Activated CD4-positive, alpha-beta T cell treated with anti-CD3 and anti-CD28 coated beads, Interleukin-2, amount 10 ng/mL, durations not matched to agents 7 days and 5 days (primary cell): ENCODE results near the gene SMIM24. TPM values are rescaled to one million over a fixed set of nuclear protein-coding genes. Genes with fewer than 3 reads are reported as not detected.
A peak's percentile ranks its signal among the peaks of the same experiment; 100 is the strongest.

Experiments
- CTCF ChIA-PET: fragments of 350-600 bp; sonication (Branson Sonifier 250); formaldehyde crosslinking; loops from one replicate; lab custom pipeline; 2021; ENCODE audit warnings: antibody characterized with exemption; lab: Charles Lee
- POLR2A ChIA-PET: fragments of 350-600 bp; sonication (Branson Sonifier 250); formaldehyde crosslinking; loops from one replicate; lab custom pipeline; 2021; ENCODE audit warnings: antibody characterized with exemption; lab: Charles Lee
- DNase-seq: peaks from one replicate; pipeline ENCODE4 v3.0.0-alpha.2; 2020
- H3K27ac Mint-ChIP-seq: one replicate; pipeline ENCODE4 v1.8.0; 2021; ENCODE audit warnings: mild to moderate bottlenecking, moderate library complexity, mixed read lengths
- H3K27me3 Mint-ChIP-seq: one replicate; pipeline ENCODE4 v1.8.0; 2021; ENCODE audit warnings: mixed read lengths
- H3K36me3 Mint-ChIP-seq: one replicate; pipeline ENCODE4 v1.8.0; 2021; ENCODE audit warnings: low read depth, mixed read lengths
- H3K4me1 Mint-ChIP-seq: one replicate; pipeline ENCODE4 v1.8.0; 2021; ENCODE audit warnings: mixed read lengths
- H3K4me3 Mint-ChIP-seq: one replicate; pipeline ENCODE4 v1.8.0; 2021; ENCODE audit warnings: mild to moderate bottlenecking, moderate library complexity, mixed read lengths
- H3K9me3 Mint-ChIP-seq: one replicate; pipeline ENCODE4 v1.8.0; 2021; ENCODE audit warnings: mixed read lengths
- total RNA-seq, 2 experiments: library from RNA; stranded (reverse); gene quantifications; one replicate each; pipeline ENCODE4 v1.2.3, GENCODE V29; 2021

Gene SMIM24
- total RNA-seq, 2 experiments from 2014 or later, result 0.27 to 0.33 TPM

DNA sequence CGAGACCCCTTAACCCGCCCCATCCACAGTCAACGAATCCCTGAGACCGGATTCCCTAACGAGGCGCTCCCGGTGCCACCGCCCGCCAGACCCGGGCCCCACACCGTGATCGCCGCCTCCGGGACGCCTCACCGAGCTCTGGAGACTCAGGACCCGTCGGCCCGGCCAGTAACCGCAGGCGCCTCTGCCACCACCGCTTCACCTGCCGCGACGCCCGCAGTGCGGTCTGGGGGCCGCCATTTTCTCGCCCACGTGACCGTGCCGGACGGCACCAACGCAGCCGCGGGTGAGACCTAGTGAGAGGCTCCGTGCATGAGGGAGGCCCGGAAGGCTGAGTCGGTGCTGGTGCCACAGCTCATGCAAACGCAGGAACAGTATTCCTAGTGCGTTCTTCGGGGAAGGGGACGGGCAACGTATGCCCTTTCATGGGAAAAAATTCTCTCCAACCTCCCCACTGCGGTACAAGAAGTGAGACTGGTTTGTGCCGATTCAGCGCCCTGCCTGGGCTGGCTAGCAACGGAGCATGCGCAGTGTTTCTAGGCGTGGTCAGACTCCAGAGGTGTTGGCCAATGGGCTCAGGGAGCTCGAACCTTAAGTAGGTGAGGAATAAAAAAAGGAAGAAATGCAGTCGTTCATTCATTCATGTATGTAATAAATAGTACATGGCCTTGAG, 20.2 kb upstream of the SMIM24 start, which contains the start of gene DOHH:
Gene DOHH, minus strand, starts transcription at position 246 of the 673 bp plus-strand sequence. CDS start 3,860 bp downstream, outside the sequence.
- peaks cover 15% of the 10 kb centered on the region for H3K36me3 Mint-ChIP-seq
- peaks cover 31% of the 10 kb centered on the region for H3K4me1 Mint-ChIP-seq
- H3K27me3 Mint-ChIP-seq, result no peaks in the 10 kb centered on the region
- ChIA-PET POLR2A (interaction anchor here (0.6 kb wide), 1 partner anchor 17 kb away, joined by 4 read pairs; no protein-coding TSS in a partner anchor), CTCF (interaction anchor here (0.6 to 1.4 kb wide), 4 partner anchors 11 to 29 kb away, joined by 3 to 5 read pairs (median 3); no protein-coding TSS in a partner anchor)
- H3K9me3 Mint-ChIP-seq, result no peaks in the 10 kb centered on the region
- DNase-seq, result peak; percentile 96
- H3K4me3 Mint-ChIP-seq, result peak within 1 kb of the TSS; percentile 83
- H3K27ac Mint-ChIP-seq, result peak within 1 kb of the TSS; percentile 98

DNA sequence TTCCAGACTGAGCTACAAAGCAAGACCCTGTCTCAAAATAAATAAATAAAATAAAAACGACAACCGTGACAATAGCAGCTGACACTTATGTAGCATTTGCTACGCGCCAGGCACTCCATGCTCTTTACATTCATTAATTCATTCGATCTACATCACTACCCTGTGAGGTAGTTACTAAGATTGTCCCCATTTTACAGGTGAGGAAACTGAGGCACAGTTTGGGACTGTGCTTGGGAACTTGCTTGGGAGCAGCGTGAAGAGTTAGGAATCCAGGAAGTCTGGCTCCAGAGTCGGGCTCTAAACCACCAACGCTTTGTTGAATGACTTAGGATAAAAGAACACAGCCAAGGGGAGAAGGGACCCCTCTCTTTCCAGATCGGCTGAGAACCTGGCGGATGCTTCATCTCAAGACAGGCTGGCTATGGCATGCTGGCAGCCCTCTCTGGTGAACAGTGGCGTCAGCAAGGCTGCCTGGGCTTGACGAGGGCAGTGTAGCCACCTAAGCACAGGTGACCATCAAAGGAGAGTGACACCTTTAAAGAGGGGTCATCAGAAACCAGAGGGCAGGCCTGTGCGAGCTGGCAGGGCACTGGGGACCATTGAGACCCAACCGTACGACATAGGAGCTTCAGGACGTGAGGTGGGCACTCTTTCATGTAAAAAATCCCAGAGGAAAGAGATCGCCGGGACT, 19.6 kb upstream of the SMIM24 start:
- CTCF ChIA-PET, result interaction anchor here (0.9 to 1.4 kb wide), 3 partner anchors 10 to 15 kb away, joined by 3 to 5 read pairs (median 4); no protein-coding TSS in a partner anchor
- Mint-ChIP-seq H3K36me3 (peaks cover 18% of the 10 kb centered on the region), H3K4me1 (peaks cover 32% of the 10 kb centered on the region), H3K27ac (peak overlapping the region; percentile 98), H3K4me3 (peak overlapping the region; percentile 83), H3K9me3 (no peaks in the 10 kb centered on the region), H3K27me3 (no peaks in the 10 kb centered on the region)
- POLR2A ChIA-PET, result no interaction called here
- DNase-seq, result no peak

DNA sequence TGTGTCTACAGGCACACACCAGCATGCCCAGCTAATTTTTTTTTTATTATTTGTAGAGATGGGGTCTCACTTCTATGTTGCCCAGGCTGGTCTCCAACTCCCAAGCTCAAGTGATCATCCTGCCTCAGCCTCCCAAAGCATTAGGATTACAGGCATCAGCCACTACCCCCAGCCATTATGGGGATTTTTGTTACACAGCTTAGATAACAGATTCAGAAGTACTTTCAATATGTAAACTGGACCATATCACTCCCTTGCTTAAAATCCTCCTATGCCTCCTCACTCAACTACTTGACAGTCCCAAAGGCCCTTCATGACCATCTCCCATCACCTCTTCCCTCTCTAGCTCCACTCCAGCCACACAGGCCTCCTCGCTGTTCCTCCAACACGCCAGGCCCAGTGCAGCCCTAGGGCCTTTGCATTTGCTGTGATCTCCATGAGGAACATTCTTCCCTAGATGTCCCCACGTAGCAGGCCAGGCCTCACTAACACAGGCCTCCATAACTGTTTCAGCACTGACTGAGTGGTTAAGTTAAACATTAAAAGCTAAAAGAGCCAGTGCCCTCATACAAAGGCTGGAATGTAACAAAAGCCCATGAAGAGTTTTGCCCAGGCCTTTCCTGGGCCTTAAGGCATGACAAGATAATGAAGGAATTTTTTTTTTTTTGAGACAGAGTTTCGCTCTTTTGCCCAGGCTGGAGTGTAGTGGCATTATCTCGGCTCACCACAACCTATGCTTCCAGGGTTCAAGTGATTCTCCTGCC, 17.6 kb upstream of the SMIM24 start:
- ChIA-PET POLR2A (interaction anchor here (0.6 kb wide), 1 partner anchor 197 kb away, joined by 6 read pairs; no protein-coding TSS in a partner anchor), CTCF (interaction anchor here (0.6 kb wide), 1 partner anchor 481 kb away, joined by 4 read pairs; no protein-coding TSS in a partner anchor)
- no peak for DNase-seq
- H3K4me3 Mint-ChIP-seq, result no peak overlapping the region
- H3K4me1 Mint-ChIP-seq, result peaks cover 33% of the 10 kb centered on the region
- H3K27ac Mint-ChIP-seq, result no peak overlapping the region
- peaks cover 24% of the 10 kb centered on the region for H3K36me3 Mint-ChIP-seq
- no peaks in the 10 kb centered on the region for H3K9me3 Mint-ChIP-seq
- H3K27me3 Mint-ChIP-seq, result no peaks in the 10 kb centered on the region

DNA sequence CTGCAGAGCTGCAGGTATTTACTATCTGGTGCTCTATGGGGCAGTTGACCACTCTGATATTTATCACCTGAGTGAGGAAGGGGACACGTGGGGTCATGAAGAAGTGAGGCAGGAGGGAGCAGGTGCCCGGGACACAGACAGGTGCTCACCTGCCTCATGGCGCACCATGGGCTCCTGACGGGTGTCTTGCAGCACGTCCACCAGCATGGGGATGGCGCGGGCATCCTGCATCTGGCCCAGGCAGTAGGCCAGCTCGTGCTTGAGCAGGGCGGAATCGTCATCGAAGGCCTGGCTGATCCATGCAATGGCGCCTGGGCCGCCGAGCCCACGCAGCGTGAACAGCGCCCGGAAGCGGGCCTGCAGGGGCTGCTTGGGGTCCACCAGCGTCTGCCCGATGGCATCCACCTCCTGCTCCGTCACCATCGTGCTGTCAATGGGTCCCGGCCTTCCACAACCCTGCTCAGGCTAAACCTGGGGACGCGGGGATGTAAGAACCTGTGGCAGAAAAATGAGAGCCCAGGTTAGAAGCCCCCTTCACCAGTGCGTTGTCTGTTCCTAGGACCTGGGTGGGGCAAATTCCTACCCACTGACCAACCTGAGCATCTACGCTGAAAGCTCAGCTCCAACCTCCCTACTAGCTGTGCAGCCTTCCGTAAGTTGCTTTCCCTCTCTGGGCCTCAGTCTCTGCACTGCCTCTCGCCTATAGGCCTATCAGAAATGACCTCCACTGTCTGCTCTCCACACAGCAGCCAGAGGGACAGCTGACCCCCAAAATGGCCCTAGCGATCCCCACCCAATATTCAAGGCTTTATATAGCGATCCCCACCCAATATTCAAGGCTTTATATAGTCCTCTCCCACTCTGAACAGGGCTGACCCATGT, 16.3 kb upstream of the SMIM24 start:
- peaks cover 34% of the 10 kb centered on the region for H3K4me1 Mint-ChIP-seq
- ChIA-PET CTCF (no interaction called here), POLR2A (no interaction called here)
- no peak overlapping the region for H3K27ac Mint-ChIP-seq
- H3K36me3 Mint-ChIP-seq, result peaks cover 27% of the 10 kb centered on the region
- H3K4me3 Mint-ChIP-seq, result no peak overlapping the region
- no peak for DNase-seq
- H3K9me3 Mint-ChIP-seq, result no peaks in the 10 kb centered on the region
- no peaks in the 10 kb centered on the region for H3K27me3 Mint-ChIP-seq

DNA sequence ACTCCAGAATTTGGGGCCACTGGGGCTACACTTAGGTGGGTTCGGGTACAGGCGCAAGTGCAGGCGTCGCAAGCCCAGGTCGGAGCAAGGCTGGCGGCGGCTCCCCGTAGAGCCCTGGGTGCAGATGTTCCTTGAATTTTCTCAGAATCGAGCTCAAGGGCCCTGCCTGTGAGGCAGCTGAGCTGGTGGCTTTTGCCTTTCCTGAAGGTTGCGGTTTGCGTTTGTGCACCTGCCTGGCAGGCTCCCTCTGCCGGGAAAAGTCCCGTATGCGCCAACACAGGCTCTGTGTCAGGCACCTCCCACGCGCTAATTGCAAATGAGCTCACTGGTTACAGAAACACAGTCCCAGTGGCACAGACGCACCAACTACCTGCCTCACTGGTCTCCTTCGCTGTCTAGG, 14.2 kb upstream of the SMIM24 start:
- Mint-ChIP-seq H3K27me3 (no peaks in the 10 kb centered on the region), H3K4me1 (peaks cover 24% of the 10 kb centered on the region), H3K4me3 (peak overlapping the region; percentile 25), H3K27ac (peak overlapping the region; percentile 75), H3K36me3 (peaks cover 27% of the 10 kb centered on the region), H3K9me3 (no peaks in the 10 kb centered on the region)
- ChIA-PET CTCF (interaction anchor here (0.5 to 1.3 kb wide), 14 partner anchors 8 to 525 kb away, joined by 3 to 9 read pairs (median 3); partner anchors contain the start of gene SMIM44), POLR2A (interaction anchor here (0.7 kb wide), 1 partner anchor 11 kb away, joined by 3 read pairs; no protein-coding TSS in a partner anchor)
- DNase-seq, result peak; percentile 51

DNA sequence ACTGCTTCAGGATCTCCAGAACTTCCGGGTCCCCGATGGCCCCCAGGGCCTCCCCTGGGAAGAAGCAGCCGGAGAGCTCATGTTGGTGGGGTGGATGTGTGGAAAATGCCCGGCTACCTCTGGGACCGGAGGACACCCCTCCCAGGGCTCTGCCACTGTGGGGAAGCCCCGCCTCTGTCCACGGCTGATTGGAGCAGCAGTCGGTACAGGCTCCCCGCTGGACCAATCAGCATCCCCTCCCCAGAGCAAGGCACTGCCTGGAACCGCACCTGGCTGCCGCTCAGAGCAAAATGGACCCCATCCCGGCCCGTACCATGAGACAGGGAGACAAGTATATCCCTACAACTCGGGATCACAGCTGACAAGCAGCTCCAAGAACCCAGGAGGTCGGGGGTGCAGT, 13.7 kb upstream of the SMIM24 start:
- DNase-seq, result peak; percentile 49
- Mint-ChIP-seq H3K4me1 (peaks cover 20% of the 10 kb centered on the region), H3K27me3 (no peaks in the 10 kb centered on the region), H3K36me3 (peaks cover 25% of the 10 kb centered on the region), H3K27ac (peak overlapping the region; percentile 75), H3K4me3 (peak overlapping the region; percentile 25), H3K9me3 (no peaks in the 10 kb centered on the region)
- ChIA-PET CTCF (interaction anchor here (0.5 to 1.3 kb wide), 11 partner anchors 8 to 526 kb away, joined by 3 to 9 read pairs (median 3); partner anchors contain the start of gene SMIM44), POLR2A (no interaction called here)

DNA sequence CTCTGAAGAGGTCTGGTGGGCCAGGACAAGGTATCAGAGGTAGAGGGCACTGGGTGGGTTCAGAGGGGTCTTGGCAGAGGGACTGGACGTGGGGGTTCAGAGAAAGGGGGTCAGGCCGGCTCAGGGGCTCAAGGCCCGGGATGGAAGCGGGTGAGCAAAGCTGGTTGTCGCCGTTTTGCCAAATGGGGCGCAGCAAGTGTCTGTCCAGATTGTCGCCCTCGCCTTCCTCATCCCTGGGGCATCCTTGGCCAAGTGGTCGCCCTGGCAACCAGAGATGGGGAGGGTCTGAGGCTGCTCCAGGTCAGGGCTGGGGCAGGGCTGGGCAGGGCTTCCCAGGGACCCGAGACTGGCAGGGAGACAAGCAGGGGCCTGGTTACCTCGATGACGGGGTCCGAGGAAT, 13.3 kb upstream of the SMIM24 start:
- Mint-ChIP-seq H3K27me3 (no peaks in the 10 kb centered on the region), H3K27ac (peak overlapping the region; percentile 74), H3K9me3 (no peaks in the 10 kb centered on the region), H3K4me3 (no peak overlapping the region), H3K36me3 (peaks cover 24% of the 10 kb centered on the region), H3K4me1 (peaks cover 17% of the 10 kb centered on the region)
- DNase-seq, result no peak
- ChIA-PET POLR2A (no interaction called here), CTCF (interaction anchor here (0.6 to 1.3 kb wide), 4 partner anchors 9 to 51 kb away, joined by 3 to 6 read pairs (median 3); partner anchors contain the start of gene SMIM44)

DNA sequence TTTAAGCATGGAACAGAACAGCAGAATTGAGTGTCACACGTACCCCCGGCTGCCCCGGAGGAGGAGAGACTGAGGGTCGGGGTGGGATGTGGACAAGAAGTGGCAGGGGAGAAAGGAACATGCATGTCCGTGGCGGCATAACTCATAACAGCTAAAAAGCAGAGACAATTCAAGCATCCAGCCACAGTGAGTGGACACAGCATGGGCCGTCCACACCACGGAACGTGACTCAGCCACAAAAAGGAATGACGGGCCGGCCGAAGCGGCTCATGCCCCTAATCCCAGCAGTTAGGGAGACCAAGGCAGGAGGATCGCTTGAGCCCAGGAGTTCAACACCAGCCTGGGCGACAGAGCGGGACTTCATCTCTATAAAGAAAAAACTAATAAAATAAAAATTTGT, 12.6 kb upstream of the SMIM24 start:
- POLR2A ChIA-PET, result no interaction called here
- Mint-ChIP-seq H3K9me3 (no peaks in the 10 kb centered on the region), H3K4me3 (no peak overlapping the region), H3K36me3 (peaks cover 21% of the 10 kb centered on the region), H3K4me1 (peaks cover 14% of the 10 kb centered on the region), H3K27ac (peak overlapping the region; percentile 34), H3K27me3 (no peaks in the 10 kb centered on the region)
- CTCF ChIA-PET, result interaction anchor here (0.6 to 0.8 kb wide), 2 partner anchors 9 to 582 kb away, joined by 3 to 4 read pairs; no protein-coding TSS in a partner anchor
- no peak for DNase-seq

DNA sequence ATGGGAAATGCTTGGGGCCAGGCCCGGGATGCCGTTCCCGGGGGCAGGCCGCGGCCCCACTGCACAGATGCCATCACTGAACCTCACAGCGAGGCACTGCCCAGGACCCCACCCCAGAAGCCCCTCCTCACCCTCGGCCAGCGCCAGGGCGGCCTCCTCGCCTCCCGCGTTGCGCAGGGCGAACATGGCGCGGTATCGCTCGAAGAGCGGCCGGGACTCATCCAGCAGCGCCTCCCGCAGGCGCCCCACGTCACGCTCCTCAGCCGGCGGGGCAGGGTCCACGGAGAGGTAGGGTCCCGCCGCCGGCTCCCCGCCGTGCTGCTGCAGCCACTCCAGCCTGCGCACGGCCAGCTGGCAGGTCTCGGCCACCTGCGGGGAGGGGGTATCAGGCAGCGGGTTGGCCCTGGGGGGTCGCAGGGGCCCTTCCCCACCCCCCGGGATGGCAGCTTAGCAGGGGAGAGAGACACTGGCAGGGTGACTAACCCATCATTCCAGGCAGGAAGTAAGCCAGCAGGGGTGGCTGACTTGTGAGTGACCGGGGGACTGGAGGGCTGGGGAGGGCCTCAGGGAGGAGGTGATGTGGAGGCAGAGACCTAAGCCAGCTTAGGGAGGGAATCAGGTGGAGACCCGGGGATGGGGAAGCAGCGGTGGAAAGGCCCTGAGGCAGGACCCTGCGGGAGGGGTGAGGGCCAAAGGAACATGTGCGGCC, 12.0 kb upstream of the SMIM24 start:
- peaks cover 19% of the 10 kb centered on the region for H3K36me3 Mint-ChIP-seq
- POLR2A ChIA-PET, result no interaction called here
- no peak overlapping the region for H3K4me3 Mint-ChIP-seq
- peaks cover 12% of the 10 kb centered on the region for H3K4me1 Mint-ChIP-seq
- H3K9me3 Mint-ChIP-seq, result no peaks in the 10 kb centered on the region
- no peak for DNase-seq
- CTCF ChIA-PET, result interaction anchor here (0.6 to 1.4 kb wide), 3 partner anchors 8 to 583 kb away, joined by 3 to 4 read pairs (median 3); no protein-coding TSS in a partner anchor
- no peaks in the 10 kb centered on the region for H3K27me3 Mint-ChIP-seq
- H3K27ac Mint-ChIP-seq, result no peak overlapping the region

DNA sequence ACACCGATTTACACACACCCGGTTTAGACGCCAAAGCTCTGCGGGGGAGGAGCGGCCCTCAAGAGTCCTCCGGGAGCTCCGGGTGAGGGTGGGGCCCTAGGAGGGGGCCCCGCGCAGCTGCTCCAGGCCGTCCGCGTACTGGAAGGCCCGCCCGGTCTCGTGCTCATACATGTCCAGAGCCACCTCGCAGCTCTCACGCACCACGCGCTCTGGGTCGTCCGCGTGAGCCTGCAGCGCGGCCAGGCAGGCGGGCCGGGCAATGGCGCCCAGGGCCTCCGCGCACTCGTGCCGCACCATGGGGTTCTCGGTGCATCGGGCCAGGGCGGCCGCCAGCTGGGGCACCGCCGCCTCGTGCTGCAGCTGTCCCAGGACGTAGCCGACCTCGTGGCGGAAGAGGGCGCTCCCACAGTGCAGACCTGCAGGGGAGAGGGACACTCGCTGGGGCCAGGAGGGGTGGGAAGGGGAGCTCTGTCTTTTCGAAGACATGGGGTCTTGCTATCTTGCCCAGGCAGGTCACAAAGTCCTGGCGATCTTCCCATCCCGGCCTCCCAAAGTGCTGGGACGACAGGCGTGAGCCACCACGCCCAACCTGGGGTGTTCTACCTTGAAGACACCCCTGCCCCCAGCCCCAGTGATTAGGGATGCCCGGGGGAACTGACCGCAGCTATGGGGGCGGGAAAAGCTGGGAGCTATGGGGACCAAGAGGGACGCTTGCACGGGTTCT, 11.2 kb upstream of the SMIM24 start:
- Mint-ChIP-seq H3K9me3 (no peaks in the 10 kb centered on the region), H3K27ac (no peak overlapping the region), H3K36me3 (peaks cover 16% of the 10 kb centered on the region), H3K4me3 (no peak overlapping the region), H3K4me1 (peaks cover 12% of the 10 kb centered on the region), H3K27me3 (no peaks in the 10 kb centered on the region)
- no peak for DNase-seq
- ChIA-PET POLR2A (no interaction called here), CTCF (interaction anchor here (0.7 to 1.4 kb wide), 2 partner anchors 12 to 187 kb away, joined by 3 read pairs; no protein-coding TSS in a partner anchor)
